Non-pigmented ciliary epithelial cell (primary cell): ENCODE results near the gene ARHGAP42.

Experiments
- DNase-seq: peaks from one replicate; pipeline ENCODE4 v3.0.0-alpha.2; 2010; ENCODE audit warnings: low read depth

The ARHGAP42 gene

DNA sequence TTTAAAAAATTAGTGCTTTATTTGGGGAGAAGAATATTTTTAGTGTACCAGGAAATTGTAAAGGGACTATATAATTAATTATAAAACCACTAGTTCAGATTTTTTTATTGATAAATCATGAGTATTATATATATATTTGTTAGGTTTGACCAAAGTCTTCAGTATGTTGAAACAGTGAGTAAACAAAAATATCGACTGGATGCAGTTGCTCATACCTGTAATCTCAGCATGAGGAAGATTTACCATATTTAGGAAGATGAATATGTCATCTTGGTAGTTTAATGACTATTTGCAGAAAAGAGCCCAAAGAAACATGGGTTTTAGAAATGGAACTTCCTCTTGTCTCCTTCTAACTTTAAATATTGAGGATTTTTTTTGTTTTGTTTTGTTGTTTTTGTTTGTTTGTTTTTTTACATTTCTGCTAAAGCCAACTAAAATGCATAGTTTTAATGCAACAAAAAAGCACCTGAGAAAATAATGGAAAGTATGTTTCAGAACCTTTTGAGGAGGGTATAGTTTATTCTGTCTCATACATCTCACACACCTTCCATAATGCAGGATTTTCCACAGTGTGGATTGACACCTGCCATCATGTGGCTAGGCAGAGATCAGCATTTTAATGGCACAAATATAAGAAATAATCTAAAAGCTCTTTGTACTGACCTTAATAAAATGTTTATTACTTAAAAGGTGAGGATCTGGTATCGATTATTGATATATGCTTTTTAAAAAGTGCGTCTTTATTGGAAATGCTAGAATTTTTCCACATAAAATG is 114.3 kb downstream of the ARHGAP42 start:
- no peak for DNase-seq

DNA sequence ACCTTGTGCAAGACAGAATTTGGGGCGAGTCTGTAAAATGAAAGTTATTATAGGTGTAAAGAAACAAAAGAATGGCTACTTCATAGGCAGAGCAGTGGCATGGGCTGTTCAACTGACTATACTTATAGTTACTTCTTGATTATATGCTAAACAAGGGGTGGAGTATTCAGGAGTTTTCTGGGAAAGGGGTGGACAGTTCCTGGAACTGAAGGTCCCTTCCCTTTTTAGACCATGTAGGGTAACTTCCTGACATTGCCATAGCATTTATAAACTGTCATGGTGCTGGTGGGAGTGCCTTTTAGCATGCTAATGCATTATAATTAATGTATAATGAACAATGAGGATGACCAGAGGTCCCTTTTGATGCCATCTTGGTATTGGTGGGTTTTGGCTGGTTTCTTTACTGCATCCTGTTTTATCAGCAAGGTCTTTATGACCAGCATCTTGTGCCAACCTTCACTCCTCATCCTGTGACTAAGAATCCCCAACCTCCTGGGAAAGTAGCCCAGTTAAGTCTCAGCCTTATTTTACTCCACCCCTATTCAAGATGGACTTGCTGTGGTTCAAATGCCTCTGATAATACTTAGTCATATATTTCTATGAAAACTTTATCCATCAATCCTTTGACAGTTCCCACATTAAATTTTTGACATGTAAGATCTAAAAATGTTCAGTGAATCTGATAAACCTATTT is 118.6 kb downstream of the ARHGAP42 start:
- DNase-seq: no peak

DNA sequence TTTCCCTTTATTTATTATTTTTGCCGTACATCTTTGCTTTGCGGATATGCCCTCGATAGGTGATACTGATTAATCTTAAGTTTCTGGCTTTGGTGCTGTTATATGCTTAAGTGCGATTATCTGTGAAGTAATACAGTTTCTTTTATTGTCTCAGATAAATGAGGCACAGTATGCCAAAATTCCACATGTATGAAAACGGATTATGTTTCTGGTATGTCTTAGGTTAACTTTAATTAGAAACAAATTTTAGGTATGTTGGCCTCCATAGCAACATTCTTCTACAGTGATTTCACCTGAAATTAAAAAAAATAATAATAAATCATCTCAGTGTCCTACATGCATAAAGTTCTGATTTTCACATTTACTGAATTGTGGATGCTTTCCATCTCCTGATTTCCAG is 119.2 kb downstream of the ARHGAP42 start:
- no peak for DNase-seq

DNA sequence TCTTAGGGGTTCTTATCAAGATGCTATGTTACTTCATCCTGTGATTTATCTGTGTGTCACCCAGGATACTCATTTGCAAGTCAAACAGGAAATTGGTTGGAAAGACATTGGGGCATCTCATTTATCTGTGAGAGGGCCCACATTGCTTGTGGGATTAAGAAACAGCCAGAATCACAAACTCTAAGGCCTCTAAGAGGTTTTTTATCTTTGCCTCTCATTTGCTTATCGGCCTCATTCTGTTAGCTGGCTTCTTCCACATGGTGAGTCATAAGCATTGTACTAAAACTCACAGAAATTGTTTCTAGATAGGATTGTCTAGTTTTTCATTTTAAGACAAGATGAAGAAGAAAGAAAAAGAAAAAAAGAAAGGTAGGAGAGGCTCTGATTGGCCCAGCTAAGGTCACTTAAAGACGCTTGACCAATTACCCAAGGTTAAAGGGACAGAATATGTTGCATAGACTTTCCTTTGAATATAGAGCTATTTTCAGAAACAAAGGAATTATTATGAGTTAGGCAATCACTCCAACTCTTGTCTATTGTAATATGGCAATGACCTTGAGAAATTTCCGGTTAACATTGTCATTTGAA is 121.9 kb downstream of the ARHGAP42 start:
- DNase-seq: peak; percentile 55

DNA sequence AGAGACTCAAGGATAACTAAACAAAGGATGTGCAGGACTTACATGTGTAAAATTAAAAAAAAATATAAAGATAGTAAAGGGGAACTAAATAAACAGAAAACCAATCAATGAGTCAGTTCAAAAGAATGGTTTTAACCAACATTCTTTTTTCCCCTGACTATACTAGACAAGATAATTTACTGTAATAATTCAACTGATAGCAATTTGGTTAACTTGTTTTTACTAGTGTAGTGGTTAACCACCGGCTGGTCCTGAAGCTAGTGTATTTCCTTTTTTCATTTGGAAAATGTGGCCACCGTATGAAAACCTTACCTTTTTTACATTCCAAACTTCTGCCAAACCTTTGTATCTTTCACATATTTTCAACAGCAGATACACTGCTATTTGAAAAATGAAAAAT is 123.1 kb downstream of the ARHGAP42 start:
- DNase-seq: no peak

DNA sequence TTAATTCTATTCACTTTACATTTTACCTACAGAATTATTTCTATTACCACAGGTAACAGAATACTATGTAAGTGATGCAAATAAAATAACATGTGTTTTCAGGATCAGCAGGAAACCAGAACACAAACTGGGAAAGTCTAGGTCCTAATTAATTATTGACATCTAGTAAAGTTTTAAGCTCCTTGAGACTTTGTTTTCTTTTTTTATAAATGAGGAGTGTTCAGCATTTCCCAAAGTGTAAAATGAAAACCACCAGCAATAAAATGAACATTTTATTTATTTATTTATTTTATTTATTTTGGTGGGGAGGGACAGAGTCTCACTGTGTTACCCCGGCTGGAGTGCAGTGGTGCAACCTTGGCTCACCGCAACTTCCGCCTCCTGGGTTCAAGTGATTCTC is 123.6 kb downstream of the ARHGAP42 start:
- DNase-seq: no peak

DNA sequence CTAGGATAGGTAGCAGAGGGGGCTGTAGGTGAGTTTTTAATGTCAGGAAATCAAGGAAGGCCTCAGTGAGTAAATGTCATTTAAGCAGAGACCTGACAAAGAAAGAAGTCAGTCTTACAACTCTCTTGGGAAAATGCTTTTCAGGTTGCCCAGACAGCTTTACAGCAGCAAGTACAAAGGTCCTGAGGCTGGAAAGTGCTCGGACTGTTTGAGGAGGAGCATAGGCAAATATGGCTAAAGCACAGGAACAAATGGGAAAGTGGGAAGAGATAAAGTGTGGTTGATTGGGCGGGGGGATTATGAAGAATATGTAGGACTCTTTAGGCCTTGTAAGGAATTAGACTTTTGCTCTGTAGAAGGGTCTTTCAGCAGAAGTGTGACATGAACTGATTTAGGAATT is 125.4 kb downstream of the ARHGAP42 start:
- DNase-seq: no peak

DNA sequence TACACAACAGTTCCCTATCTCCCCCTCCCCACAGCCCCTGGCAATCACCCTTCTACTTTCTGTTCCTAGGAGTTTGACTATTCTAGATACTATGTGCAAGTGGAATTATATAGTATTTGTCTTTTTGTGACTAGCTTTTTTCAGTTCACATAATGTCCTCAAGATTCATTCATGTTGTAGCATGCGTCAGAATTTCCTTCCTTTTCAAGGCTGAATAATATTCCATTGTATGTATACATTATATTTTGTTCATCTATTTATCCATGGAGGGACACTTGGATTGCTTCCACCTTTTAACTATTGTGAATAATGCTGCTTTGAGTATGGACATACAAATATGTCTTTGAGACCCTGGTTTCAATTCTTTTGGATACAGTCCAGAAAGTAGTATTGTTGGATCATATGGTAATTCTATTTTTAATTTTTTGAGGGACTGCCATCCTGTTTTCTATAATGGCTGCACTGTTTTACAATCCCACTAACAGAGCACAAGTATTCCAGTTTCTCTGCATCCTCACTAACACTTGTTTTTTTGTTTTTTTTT is 128.8 kb downstream of the ARHGAP42 start:
- no peak for DNase-seq

DNA sequence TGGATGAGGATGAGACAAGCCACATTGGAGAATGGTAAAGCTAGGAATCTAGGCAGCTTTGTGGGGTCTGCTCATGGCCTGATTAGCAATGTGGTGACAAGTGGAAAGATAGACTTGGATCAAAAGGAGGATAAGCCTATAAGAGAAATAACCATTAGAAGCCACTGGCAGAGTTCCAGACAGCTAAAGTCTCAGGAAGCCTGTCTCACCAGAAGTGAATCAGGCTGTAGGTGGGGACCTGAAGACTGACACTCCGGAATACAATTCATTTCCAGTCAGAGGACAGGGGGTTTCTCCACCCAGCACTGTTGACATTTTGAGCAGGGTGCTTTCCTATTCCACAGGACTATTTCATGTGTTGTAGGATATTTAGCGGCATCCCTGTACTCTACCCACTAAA is 129.7 kb downstream of the ARHGAP42 start:
- DNase-seq: no peak

DNA sequence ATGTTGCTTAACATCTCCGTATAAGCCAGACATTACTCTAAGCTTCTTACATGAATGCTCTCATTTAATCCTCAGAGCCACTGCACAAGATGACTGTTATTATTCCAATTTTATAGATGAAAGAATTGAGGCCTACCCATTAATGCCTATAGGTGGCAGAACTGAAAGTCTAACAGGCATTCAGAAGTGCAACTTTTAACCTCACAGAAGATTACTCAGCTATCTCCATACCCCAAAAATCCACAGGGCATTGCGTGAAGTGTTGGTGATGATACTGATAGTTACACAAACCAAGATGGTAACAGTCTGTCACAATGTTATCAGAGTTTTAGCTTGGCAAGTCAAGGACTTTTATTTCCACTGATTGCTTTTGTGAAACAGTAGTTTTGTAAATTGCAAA is 130.5 kb downstream of the ARHGAP42 start:
- DNase-seq: no peak

DNA sequence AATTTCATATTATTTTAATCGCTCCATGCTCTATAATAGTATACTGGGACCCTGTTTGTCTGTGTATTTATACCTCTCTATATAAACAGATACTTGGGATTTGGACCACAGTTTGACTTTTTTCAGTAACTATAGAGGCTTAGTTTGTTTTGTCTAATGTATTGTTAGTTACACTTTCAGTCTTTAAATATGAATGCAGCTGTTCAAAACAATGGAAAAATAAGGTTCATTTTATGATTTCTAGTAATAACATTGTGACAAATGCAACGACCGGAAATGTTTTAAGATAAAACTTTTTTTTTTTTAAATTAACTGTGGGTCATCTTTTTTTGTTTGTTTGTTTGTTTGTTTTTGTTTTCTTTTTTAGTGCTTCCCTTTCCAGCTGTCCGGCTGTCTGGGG is 133.5 kb downstream of the ARHGAP42 start:
- DNase-seq: no peak

DNA sequence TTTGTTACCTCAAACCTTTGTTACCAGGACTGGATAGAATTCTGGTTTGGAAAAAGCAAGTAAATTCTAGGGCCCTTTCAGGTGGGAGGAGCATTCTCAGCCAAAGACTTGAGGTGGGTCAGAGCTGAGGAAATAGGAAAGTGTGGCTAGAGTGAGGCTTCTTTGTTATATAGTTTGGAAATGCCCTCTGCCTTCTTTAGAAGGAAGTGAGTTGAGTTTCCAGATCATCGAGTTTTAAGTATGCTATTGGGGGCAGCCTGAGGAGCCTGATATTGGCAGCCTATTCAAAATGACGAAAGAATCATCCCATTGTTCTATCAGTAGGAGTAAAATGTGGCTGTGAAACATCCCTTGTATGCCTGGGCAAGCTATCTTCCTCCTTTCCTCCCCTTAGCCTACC is 134.1 kb downstream of the ARHGAP42 start:
- no peak for DNase-seq

DNA sequence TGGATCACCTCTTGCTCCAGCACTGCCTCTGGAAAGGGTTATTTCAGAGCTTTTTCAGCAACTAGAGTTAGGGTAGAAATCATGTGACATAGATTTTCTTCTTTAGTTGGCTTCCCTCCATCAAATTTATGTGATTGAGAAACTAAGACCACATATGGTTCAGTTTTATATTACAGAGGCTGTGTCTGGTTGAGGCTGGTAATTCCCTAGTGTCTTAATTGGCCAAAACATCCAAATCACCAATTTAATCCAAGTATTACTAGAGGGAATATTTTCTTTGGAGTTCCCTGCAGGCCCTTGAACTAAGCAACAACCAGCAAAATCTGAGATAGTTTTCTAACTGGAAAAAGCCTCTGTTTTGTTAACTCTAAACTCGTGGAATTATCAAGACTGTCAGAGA is 136.3 kb downstream of the ARHGAP42 start:
- DNase-seq: no peak

DNA sequence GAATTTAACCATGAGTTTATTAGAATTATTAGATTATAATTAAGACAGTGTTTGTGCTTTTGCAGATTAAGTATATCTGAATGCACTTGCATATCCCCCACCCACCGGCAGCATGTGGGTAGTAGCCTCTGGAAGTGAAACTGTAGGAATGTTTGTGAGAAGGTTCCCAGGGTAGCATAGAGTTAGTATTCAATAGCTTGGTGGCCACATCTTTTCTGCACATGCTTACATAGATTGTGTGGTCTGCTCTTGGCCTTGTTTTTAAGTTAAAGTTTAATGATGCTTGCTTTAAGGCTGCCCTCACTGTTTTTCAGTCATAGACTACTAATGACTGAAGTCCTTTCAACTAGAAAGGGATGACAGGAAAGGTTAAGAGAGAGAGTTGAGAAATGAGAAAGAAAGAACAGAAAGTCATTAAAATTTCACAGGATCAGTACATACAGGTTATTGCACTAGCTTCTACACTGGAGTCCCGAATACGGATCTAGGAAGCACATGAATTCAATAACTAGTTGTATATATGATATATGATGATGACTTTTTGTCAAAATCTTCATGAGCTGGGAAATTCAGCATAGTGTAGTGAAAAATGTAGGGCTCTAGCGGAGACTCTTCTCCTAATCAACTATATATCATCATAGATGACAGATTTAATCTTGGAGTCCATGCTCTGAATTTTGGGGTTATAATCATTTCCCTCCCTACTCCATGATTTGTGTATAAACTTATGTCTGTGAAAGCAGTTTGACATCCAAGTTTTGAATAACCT is 137.1 kb downstream of the ARHGAP42 start:
- no peak for DNase-seq

DNA sequence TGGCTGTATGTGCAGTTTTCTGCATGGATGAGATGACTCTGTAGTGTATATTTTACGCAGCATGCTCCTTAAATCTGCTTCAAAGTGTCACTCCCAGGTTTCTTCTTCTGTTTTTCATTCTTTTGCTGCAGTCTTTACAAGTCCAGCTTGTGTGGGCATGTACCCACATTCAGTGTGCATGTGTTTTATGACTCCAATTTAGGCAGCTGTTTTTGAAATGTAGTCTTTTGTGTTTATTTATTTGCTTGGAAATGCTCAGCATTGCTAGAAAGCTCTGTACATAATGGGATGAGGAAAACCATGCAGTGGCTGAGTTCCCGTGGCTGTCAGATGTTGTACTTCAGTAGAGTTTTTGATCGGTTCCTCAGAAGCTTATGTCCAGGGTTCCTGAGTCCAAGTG is 138.5 kb downstream of the ARHGAP42 start:
- no peak for DNase-seq

DNA sequence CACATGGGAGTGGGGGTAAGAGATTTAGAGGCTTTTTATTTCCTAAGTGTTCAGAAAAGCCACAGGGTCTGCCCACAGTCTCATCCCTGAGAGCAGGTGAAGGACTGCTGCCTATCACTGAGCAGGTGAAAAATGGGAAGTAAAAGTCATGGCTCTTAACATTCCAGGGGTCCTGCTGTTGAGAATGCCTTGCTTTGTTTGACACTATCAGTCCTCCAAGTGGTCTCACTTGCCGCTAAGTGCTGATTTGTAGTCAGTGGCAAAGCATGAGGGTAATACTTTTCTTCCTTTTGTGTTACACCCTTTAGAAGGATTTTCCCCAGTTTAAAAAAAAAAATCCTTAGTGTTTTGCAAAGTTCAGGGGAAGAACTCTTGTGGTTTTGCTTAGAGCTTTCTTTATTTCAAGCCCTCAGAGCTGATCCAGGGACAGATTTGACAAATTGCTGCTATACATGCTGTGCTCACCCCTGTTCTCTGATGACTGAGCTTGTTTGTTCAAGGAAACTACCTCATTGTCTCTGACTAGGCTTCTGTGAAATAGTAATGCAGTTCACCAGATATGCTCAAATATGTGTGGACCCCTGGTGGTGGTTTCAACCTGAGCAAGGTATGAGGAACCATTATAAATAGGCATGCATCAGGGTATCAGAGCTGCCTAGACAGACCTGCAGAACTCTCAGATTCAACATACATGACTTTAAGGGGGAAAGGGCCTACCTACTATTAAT is 141.0 kb downstream of the ARHGAP42 start:
- no peak for DNase-seq

DNA sequence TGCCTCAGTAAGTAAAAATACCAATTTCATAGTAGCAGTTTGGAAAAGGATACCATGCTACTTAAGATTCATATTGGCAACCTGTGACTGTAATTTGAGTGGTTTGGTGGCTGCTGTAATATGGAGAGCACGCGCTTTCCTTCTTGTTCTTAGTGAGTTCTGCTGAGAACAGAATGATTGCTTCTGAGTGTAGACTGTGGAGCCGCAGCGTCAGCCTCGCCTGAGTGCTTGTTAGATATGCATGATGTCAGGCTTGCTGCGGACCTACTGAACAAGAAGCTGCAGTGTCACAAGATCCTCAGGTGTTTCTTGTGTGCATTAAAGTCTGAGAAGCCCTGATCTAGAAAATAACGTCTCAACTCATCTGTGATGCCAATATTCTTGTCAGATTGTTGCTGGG is 143.2 kb downstream of the ARHGAP42 start:
- no peak for DNase-seq

DNA sequence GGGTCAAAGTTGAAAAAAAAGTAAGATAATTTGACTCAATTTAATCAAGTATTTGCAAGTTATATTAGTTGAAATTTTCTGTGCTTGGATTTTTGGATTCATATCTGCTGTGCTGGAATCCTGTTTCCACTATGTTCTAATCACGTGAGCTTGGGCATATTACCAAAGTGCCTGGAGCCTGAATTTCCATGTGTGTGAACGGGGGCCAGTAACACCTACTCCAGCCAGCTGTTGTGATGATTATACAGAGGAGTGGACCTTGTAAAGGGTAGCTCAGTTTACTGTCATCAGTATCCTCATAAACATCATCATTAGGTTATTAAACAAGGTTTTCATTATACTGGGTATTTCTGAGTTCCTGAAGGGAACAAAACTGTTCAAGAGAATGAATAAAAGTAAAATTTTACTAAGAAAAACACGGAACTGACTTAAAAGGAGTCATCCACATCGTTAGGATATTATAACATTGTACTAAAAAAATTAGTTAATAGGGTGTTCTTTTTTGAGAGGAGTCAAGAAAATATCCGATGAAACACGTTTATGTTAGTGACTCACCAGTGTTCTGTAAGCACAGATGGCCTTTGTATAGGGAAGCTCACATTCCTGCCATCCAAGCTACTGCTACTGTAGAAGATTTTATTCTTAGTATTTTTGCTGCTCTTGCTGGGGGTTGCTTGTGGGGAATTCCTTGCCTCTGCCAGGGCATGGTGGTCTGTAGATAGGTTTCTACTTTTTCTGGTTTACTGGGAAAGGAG is 144.1 kb downstream of the ARHGAP42 start:
- no peak for DNase-seq

DNA sequence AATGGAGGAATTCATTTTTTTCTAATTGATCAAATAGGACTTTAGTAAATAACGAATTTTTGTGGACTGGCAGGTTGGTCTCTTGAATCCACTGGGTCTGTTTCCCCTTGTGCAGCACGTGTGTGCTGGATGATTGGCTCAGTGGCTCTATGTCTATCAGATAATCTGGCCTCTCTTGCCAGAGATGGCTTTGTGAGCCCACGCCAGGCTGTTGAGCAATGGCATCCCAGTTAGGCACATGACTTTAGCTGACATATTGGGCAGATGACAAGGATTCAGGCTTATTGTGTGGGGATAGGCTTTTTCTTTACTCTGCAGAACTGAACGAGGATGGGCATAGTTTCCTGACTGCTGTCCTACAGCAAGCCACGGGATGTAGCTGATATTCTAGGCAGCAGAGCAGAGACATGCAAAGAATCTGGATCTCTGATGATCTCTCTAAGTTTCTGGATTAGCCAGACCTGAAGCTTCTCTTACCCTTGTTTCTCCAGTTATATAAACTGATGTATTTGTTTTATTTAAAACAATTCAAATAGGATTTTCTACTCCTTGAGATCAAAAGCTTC is 144.9 kb downstream of the ARHGAP42 start:
- DNase-seq: no peak

DNA sequence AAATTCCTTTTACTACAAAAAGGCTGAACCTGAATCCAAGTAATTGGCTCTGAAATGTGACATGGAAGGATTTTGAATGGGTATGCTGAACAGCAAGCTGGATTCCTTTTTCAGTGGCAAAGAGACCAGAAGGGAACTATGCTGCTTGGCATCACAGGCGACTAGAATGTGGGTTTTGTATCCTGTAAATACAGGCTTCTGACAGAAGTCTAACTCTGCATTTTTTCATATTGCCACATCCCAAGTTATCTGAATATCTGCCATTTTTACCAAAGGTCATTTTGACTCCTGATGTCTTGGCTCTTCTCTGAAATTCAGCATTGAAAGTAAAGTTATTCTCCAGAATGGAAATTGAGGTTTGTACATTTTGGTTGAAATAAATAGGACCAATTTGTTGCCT is 145.7 kb downstream of the ARHGAP42 start:
- no peak for DNase-seq

DNA sequence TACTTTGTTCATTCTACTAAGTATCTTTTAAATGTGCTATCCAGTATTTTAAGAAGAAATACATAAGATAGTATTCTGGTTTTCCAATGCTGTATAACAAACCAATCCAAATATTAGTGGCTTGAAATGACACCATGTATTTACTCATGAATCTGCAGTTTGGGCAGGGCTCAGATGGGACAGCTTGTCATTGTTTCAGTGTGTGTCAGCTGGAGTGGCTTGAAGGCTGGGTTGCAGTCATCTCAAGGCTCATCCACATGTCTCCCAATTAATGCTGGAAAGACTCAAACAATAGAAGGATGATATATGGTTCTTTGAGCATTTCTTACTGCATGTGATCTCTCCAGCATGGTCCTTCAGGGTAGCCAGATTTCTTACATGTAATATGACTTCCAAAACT is 146.2 kb downstream of the ARHGAP42 start:
- DNase-seq: no peak
